ENCODE data around the gene NUPR1. TPM values are rescaled to one million over a fixed set of nuclear protein-coding genes. Genes with fewer than 3 reads are reported as not detected.

The NUPR1 gene
- total and polyA plus RNA-seq, 2 of the 13 experiments (the other 11 are each of a cell fraction or from before 2014, with no cell fraction given) = 18.0 to 25.6 TPM

GRCh38 chr16:28505489-28506137 is 33.2 kb downstream of the NUPR1 start (continued):
- peak; percentile 83 for TF ChIP-seq FOXP4 (CRISPR knock-in tag; IDR thresholded peaks at IDR 0.05)
- TF ChIP-seq ZNF670 (CRISPR knock-in tag; IDR thresholded peaks at IDR 0.05; ENCODE audit: borderline replicate concordance) = no peak
- no peak for TF ChIP-seq NR3C1 (CRISPR knock-in tag; IDR thresholded peaks at IDR 0.05)
- TF ChIP-seq ZNF713 (CRISPR knock-in tag; IDR thresholded peaks at IDR 0.05) = no peak
- no peak for TF ChIP-seq ZNF18 (CRISPR knock-in tag; IDR thresholded peaks at IDR 0.05; ENCODE audit: insufficient replicate concordance)
- no peak for TF ChIP-seq ATF1 (CRISPR knock-in tag; IDR thresholded peaks at IDR 0.05)
- TF ChIP-seq E2F2 (CRISPR knock-in tag; IDR thresholded peaks at IDR 0.05; ENCODE audit: borderline replicate concordance) = no peak
- no peak for TF ChIP-seq SNAPC2 (CRISPR knock-in tag; IDR thresholded peaks at IDR 0.05)
- TF ChIP-seq ZNF407 (CRISPR knock-in tag; IDR thresholded peaks at IDR 0.05; ENCODE audit: not compliant biosample characterization) = no peak
- peak in 1 of 2 experiments; percentile 72; a peak in 1 of 4 replicates for TF ChIP-seq REST (IDR thresholded peaks at IDR 0.05; ENCODE audit: borderline replicate concordance in 1 of 2, low read depth in 1 of 2, low read length in 2 of 2)
- no peak for TF ChIP-seq POLR2G (IDR thresholded peaks at IDR 0.05; ENCODE audit: low read depth, low read length)
